Measurements from ENCODE around the gene FOXC1. TPM values are rescaled to one million over a fixed set of nuclear protein-coding genes. Genes with fewer than 3 reads are reported as not detected.
A peak's percentile ranks its signal among the peaks of the same experiment; 100 is the strongest.

FOXC1 gene
- total RNA-seq, 1 donor from 2014 or later = 2.3 TPM

DNA sequence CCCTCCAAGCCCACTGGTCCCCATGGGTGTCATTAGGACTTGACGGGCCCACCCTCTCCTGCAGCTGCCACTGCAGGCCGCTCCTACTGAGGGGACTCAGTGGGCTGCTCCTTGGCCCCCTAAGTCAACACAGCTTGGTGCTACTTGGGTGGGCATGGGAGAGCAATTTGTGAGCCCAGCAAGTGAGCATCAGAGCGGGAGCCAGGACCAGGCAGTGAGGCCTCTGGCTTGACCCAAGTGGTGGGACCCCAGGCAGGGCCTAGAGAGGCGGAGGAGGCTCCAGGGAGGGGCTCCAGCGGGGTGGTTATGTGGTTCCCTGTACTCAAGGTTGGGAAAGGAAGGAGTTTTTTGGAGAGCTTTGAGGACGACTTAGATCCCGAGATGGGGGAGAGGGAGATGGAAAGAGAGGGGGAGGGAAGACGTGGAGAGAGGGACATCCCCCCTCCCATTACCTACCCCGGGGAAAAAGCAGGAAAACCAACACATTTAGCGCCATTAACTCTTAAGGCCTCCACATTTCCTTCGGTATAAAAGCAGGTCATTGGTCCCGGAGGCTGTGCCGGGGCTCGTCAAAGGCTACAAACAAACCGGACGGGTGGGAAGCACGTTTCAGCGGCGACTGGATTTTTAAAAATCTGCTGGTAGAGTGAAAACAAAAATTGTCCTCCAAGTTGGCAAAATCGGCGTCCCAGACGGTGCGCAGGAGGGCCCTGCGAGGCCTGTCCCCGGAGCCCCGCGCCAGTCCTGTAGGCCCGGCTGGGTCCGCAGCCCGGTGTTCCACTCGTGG lies 8.8 kb downstream of the FOXC1 start:
- Histone ChIP-seq H3K9me3 (no peaks in the 10 kb centered on the region), H3K4me1 (peaks cover 20% of the 10 kb centered on the region), H3K27me3 (ENCODE audit: low read depth) (peaks cover 94% of the 10 kb centered on the region), H3K27ac (no peak overlapping the region), H3K36me3 (no peaks in the 10 kb centered on the region), H3K4me3 (no peak overlapping the region)
- TF ChIP-seq, protein P1, sequence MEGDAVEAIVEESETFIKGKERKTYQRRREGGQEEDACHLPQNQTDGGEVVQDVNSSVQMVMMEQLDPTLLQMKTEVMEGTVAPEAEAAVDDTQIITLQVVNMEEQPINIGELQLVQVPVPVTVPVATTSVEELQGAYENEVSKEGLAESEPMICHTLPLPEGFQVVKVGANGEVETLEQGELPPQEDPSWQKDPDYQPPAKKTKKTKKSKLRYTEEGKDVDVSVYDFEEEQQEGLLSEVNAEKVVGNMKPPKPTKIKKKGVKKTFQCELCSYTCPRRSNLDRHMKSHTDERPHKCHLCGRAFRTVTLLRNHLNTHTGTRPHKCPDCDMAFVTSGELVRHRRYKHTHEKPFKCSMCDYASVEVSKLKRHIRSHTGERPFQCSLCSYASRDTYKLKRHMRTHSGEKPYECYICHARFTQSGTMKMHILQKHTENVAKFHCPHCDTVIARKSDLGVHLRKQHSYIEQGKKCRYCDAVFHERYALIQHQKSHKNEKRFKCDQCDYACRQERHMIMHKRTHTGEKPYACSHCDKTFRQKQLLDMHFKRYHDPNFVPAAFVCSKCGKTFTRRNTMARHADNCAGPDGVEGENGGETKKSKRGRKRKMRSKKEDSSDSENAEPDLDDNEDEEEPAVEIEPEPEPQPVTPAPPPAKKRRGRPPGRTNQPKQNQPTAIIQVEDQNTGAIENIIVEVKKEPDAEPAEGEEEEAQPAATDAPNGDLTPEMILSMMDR (IDR thresholded peaks at IDR 0.05) = no peak
- intact Hi-C loops (cut with DNase I) = no loop called here
- DNase-seq (no peak), ATAC-seq (no peak)

DNA sequence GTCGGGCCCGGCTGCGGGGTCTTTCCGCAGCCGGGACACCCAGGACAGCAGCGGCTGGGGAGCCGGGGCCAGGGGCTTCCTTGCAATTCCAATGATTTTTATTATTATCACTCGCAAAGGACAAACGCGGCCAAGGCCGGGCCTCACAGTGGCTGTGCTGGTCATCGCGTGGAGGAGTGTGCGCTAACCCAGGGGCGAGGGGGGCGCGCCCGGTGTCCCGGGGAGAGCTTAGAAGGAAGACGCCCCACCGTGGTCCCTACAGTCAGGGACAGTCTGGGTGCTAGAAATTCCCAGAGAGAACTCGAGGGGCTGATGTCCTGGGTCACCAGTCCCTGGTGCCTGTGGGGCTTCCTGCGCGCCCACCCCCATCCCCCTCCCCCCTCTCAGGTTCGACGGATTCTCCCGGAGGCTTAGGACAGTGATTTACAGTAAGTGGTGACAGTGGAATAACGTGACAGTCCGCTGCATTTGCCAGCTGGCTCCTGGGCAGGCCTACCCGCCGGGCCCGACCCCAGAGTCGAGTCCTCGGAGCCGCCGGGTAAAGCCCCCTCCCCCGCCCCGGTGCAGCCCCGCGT lies 9.5 kb downstream of the FOXC1 start:
- DNase-seq (no peak), ATAC-seq (no peak)
- Histone ChIP-seq H3K27me3 (ENCODE audit: low read depth) (peaks cover 94% of the 10 kb centered on the region), H3K4me3 (no peak overlapping the region), H3K36me3 (no peaks in the 10 kb centered on the region), H3K4me1 (peaks cover 13% of the 10 kb centered on the region), H3K9me3 (no peaks in the 10 kb centered on the region), H3K27ac (no peak overlapping the region)
- intact Hi-C loops (cut with DNase I) = no loop called here
- TF ChIP-seq, protein P1 (IDR thresholded peaks at IDR 0.05) = no peak

DNA sequence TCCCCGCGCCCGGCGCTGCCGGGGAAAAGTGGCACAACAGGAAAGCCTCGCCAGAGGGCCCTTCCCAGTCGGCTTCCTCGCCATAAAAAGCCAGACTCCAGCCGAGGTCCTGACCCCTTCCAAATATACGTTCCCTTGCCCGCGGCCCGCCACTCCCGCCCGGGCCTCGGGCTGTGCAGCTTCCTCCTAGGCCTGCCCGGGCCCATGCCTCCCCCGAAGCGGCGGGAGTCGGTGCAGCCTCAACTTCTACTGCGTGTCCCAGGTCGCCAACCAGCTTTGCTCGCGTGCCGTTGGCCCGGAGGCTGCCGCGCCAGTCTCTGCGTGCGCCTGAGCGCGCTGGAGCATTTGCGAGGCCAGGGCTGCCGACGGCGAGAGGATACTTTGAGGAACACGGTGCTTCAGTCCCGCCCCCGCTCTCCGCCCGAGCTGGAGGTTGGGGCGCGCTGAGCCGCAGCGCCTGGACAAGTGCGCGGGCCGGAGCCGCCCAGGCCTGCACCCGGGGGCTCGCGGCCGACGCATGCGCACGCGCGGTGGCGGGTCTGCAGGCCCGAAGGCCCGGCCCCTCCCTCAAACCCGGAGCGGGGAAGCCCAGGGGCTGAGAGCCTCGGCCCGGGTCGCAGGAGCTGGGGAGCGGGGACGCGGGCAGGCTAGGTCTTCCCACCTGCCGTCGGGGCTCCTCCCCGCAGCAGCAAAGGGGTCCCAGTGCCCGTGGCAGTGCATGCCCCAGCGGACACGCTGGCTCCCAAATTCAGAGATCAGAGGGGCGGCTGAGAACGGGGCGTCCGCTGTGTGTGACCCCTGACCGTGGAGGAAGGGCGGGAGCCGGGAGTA lies 10.2 kb downstream of the FOXC1 start:
- Histone ChIP-seq H3K4me1 (peaks cover 12% of the 10 kb centered on the region), H3K9me3 (no peaks in the 10 kb centered on the region), H3K27me3 (ENCODE audit: low read depth) (peaks cover 94% of the 10 kb centered on the region), H3K4me3 (peak overlapping the region; percentile 40), H3K36me3 (no peaks in the 10 kb centered on the region), H3K27ac (no peak overlapping the region)
- DNase-seq = peak; percentile 39
- TF ChIP-seq, protein P1 (IDR thresholded peaks at IDR 0.05) = no peak
- intact Hi-C loops (cut with DNase I) = no loop called here
- peak; percentile 16 to 38 for ATAC-seq

- DNase-seq (peak; percentile 24), ATAC-seq (no peak)
- Histone ChIP-seq H3K27me3 (ENCODE audit: low read depth) (peaks cover 94% of the 10 kb centered on the region), H3K9me3 (no peaks in the 10 kb centered on the region), H3K27ac (no peak overlapping the region), H3K4me3 (no peak overlapping the region), H3K4me1 (peaks cover 19% of the 10 kb centered on the region), H3K36me3 (no peaks in the 10 kb centered on the region)
- TF ChIP-seq, protein P1 (IDR thresholded peaks at IDR 0.05) = no peak
- intact Hi-C loops (cut with DNase I) = no loop called here
These were observed 10.9 kb downstream of the FOXC1 start for GRCh38 chr6:1620504-1621069.

GRCh38 chr6:1621070-1621701 lies 11.5 kb downstream of the FOXC1 start:
- H3K27ac ChIP-seq = no peak overlapping the region
- peaks cover 95% of the 10 kb centered on the region for H3K27me3 ChIP-seq (ENCODE audit: low read depth)
- H3K4me3 ChIP-seq = no peak overlapping the region
- no peak for ATAC-seq
- no peak for DNase-seq
- intact Hi-C loops (cut with DNase I) = no loop called here
- no peaks in the 10 kb centered on the region for H3K36me3 ChIP-seq
- H3K9me3 ChIP-seq = no peaks in the 10 kb centered on the region
- TF ChIP-seq, protein P1 (IDR thresholded peaks at IDR 0.05) = no peak
- peaks cover 20% of the 10 kb centered on the region for H3K4me1 ChIP-seq

Measured in lower lobe of right lung (tissue), 2 donors.